ENCODE measurements around the gene ZNF426.
"Not testable (repeated sequence)": the region's sequence is repeated elsewhere in the genome, so short reads cannot be mapped to it uniquely, and the experiment has no call there.

ZNF426 gene

GRCh38 chr19:9538183-9539058 is at the start of gene ZNF426:
ZNF426 (minus strand) TSS chr19:9538645; CDS start chr19:9536232, 2,413 bp downstream.
- peak; percentile 95 for DNase-seq

- peak; percentile 57 for DNase-seq
Observed at GRCh38 chr19:9586764-9587163, 48.3 kb upstream of the ZNF426 start.

- peak; percentile 94 for DNase-seq
Observed at GRCh38 chr19:9584073-9584833, 45.8 kb upstream of the ZNF426 start, which contains the start of gene ZNF121. ZNF121 (minus strand) TSS chr19:9584504; CDS start chr19:9568097, 16,407 bp downstream.

GRCh38 chr19:9582081-9582725 is 43.8 kb upstream of the ZNF426 start:
- not testable (repeated sequence) for DNase-seq

- no peak for DNase-seq
Observed at GRCh38 chr19:9580728-9581127, 42.3 kb upstream of the ZNF426 start.

- DNase-seq = no peak
Observed at GRCh38 chr19:9570255-9570654, 31.8 kb upstream of the ZNF426 start.

- DNase-seq = no peak
Observed at GRCh38 chr19:9566729-9567128, 28.3 kb upstream of the ZNF426 start.

- DNase-seq = no peak
Observed at GRCh38 chr19:9565900-9566705, 27.7 kb upstream of the ZNF426 start.

GRCh38 chr19:9552536-9553274 is 14.3 kb upstream of the ZNF426 start:
- no peak for DNase-seq

GRCh38 chr19:9547870-9548269 is 9.4 kb upstream of the ZNF426 start:
- DNase-seq = no peak

GRCh38 chr19:9541281-9541680 is 2.8 kb upstream of the ZNF426 start:
- not testable (repeated sequence) for DNase-seq

- DNase-seq = not testable (repeated sequence)
Observed at GRCh38 chr19:9539921-9540320, 1.5 kb upstream of the ZNF426 start.

GRCh38 chr19:9539201-9539600 is 756 bp upstream of the ZNF426 start:
- DNase-seq = not testable (repeated sequence)

GRCh38 chr19:9535934-9536333 is 2.5 kb downstream of the ZNF426 start:
- no peak for DNase-seq

GRCh38 chr19:9531933-9532332 is 6.5 kb downstream of the ZNF426 start:
- DNase-seq = no peak

GRCh38 chr19:9528757-9529336 is 9.6 kb downstream of the ZNF426 start:
- DNase-seq = no peak

GRCh38 chr19:9523885-9524474 is 14.5 kb downstream of the ZNF426 start:
- no peak for DNase-seq

GRCh38 chr19:9507285-9507684 is 31.2 kb downstream of the ZNF426 start:
- no peak for DNase-seq

- DNase-seq = no peak
Observed at GRCh38 chr19:9500796-9501195, 37.6 kb downstream of the ZNF426 start.

GRCh38 chr19:9498183-9498902 is 40.1 kb downstream of the ZNF426 start, which contains the start of gene ZNF560:
ZNF560 (minus strand) TSS chr19:9498616; CDS start chr19:9475313, 23,303 bp downstream.
- DNase-seq = no peak
